HepG2 (cell line): ENCODE results near the gene COQ8B. TPM values are rescaled to one million over a fixed set of nuclear protein-coding genes. Genes with fewer than 3 reads are reported as not detected.

Source experiments
- CEBPB ChIP-seq: IDR thresholded peaks from 2 replicates; pipeline ENCODE4 v1.6.1; 2011; ENCODE audit warnings: low read depth, low read length, improper control_type of control experiment, borderline replicate concordance
- ELF3 ChIP-seq: IDR thresholded peaks from 2 replicates; pipeline ENCODE4 v1.6.1; 2016; ENCODE audit warnings: missing genetic modification reagents, missing compliant biosample characterization
- FOXP4 ChIP-seq: sonication (generic); formaldehyde crosslinking; IDR thresholded peaks from 2 replicates; pipeline ENCODE4 v1.4.0; 2020; ENCODE audit warnings: missing genetic modification reagents
- JDP2 ChIP-seq: sonication (generic); formaldehyde crosslinking; IDR thresholded peaks from 2 replicates; pipeline ENCODE4 v1.8.1; 2022; ENCODE audit warnings: missing genetic modification reagents, borderline replicate concordance
- KAT7 ChIP-seq: IDR thresholded peaks from 2 replicates; pipeline ENCODE4 v1.6.1; 2018; ENCODE audit warnings: borderline replicate concordance, missing compliant biosample characterization
- MIER3 ChIP-seq: IDR thresholded peaks from 2 replicates; pipeline ENCODE4 v1.6.1; 2016; ENCODE audit warnings: missing compliant biosample characterization, borderline replicate concordance
- REXO4 ChIP-seq: sonication (generic); formaldehyde crosslinking; IDR thresholded peaks from 2 replicates; pipeline ENCODE4 v1.8.0; 2022; ENCODE audit warnings: missing genetic modification reagents, mild to moderate bottlenecking, borderline replicate concordance
- RFXAP ChIP-seq: sonication (generic); formaldehyde crosslinking; IDR thresholded peaks from 2 replicates; pipeline ENCODE4 v1.4.0; 2020; ENCODE audit warnings: missing genetic modification reagents, borderline replicate concordance
- XBP1 ChIP-seq: sonication (generic); formaldehyde crosslinking; IDR thresholded peaks from 2 replicates; pipeline ENCODE4 v1.5.0; 2020; ENCODE audit warnings: missing genetic modification reagents
- ZBTB10 ChIP-seq: sonication (generic); formaldehyde crosslinking; IDR thresholded peaks from 2 replicates; pipeline ENCODE4 v1.4.0; 2020; ENCODE audit warnings: missing genetic modification reagents, borderline replicate concordance
- ZBTB14 ChIP-seq: sonication (generic); formaldehyde crosslinking; IDR thresholded peaks from 2 replicates; pipeline ENCODE4 v1.4.0; 2020; ENCODE audit warnings: missing genetic modification reagents
- ZFP1 ChIP-seq: IDR thresholded peaks from 2 replicates; pipeline ENCODE4 v1.6.1; 2016
- ZFP36L2 ChIP-seq: sonication (generic); formaldehyde crosslinking; IDR thresholded peaks from 2 replicates; pipeline ENCODE4 v1.4.0; 2020; ENCODE audit warnings: missing genetic modification reagents
- ZNF44 ChIP-seq: sonication (generic); formaldehyde crosslinking; IDR thresholded peaks from 2 replicates; pipeline ENCODE4 v1.5.1; 2020; ENCODE audit warnings: mild to moderate bottlenecking, missing genetic modification reagents
- ZNF597 ChIP-seq: sonication (generic); formaldehyde crosslinking; IDR thresholded peaks from 2 replicates; pipeline ENCODE4 v1.5.0; 2020; ENCODE audit warnings: missing genetic modification reagents
- ZNF598 ChIP-seq: sonication (generic); formaldehyde crosslinking; IDR thresholded peaks from 2 replicates; pipeline ENCODE4 v1.5.1; 2020; ENCODE audit warnings: mild to moderate bottlenecking, missing genetic modification reagents, borderline replicate concordance
- ZNF639 ChIP-seq: conservative IDR thresholded peaks from 2 replicates; pipeline ENCODE4 v1.6.1; 2018; ENCODE audit warnings: missing genetic modification reagents
- ZNF644 ChIP-seq: IDR thresholded peaks from 2 replicates; pipeline ENCODE4 v1.6.1; 2016; ENCODE audit warnings: low read depth
- polyA plus RNA-seq, 8 experiments: library from polyadenylated mRNA; depleted of rRNA in 3 of 8; stranded (reverse) in 7 of 8; unstranded in 1 of 8; fragments of >200 nt; fragmentation: Illumina TruSeq in 4 of 8; extraction: Trizol in 4 of 8; gene quantifications; 2 replicates each; pipeline versions ENCODE4 v1.2.1 to v1.2.3, GENCODE V29; 2011 to 2016; ENCODE audit warnings: low read depth in 4 of 8, missing spikeins in 1 of 8, mixed read lengths in 1 of 8; ENCODE audit not compliant: insufficient read depth in 1 of 8
- total RNA-seq, 5 experiments: library from RNA; depleted of rRNA; stranded (reverse); fragments of >200 nt; fragmentation: Illumina TruSeq; extraction: Trizol; gene quantifications; 2 replicates each; pipeline ENCODE4 v1.2.3, GENCODE V29; 2016; ENCODE audit warnings: low read depth in 1 of 5

The COQ8B gene
- total and polyA plus RNA-seq, 2 of the 13 experiments (the other 11 are each of a cell fraction or from before 2014, with no cell fraction given) = 12.3 to 17.2 TPM

GRCh38 chr19:40754611-40755247 is 38.0 kb upstream of the COQ8B start (continued):
- TF ChIP-seq RFXAP (CRISPR knock-in tag) = no peak
- peak; percentile 61; the same call in 1 of the 2 replicates for TF ChIP-seq ZNF644 (CRISPR knock-in tag)
- no peak for TF ChIP-seq ZFP1
- TF ChIP-seq CEBPB = peak; percentile 29; the same call in 1 of the 2 replicates
- TF ChIP-seq ZNF44 = no peak
- TF ChIP-seq ZNF597 (CRISPR knock-in tag) = no peak
- peak; percentile 51; the same call in 1 of the 2 replicates for TF ChIP-seq KAT7
- no peak for TF ChIP-seq ZNF639 (CRISPR knock-in tag)
- no peak for TF ChIP-seq ZBTB14 (CRISPR knock-in tag)
- no peak for TF ChIP-seq XBP1 (CRISPR knock-in tag)
- TF ChIP-seq FOXP4 (CRISPR knock-in tag) = peak; percentile 19; the same call in 1 of the 2 replicates
- TF ChIP-seq ELF3 = peak; percentile 52; the same call in 1 of the 2 replicates
- peak; percentile 43; the same call in 1 of the 2 replicates for TF ChIP-seq ZBTB10 (CRISPR knock-in tag)
- TF ChIP-seq ZFP36L2 = no peak
- TF ChIP-seq MIER3 (CRISPR knock-in tag) = no peak
- TF ChIP-seq JDP2 = no peak
- no peak for TF ChIP-seq ZNF598
- no peak for TF ChIP-seq REXO4 (CRISPR knock-in tag)
